A549 (cell line): ENCODE measurements around the gene MALAT1. TPM values are rescaled to one million over a fixed set of nuclear protein-coding genes. Genes with fewer than 3 reads are reported as not detected.

Source experiments
- BHLHE40 ChIP-seq: IDR thresholded peaks from 2 replicates; pipeline ENCODE4 v1.6.1; 2012; ENCODE audit warnings: low read depth, low read length, inconsistent platforms
- CBX2 ChIP-seq: fragments of 200-600 bp; sonication (generic); IDR thresholded peaks from 2 replicates; pipeline ENCODE4 v1.6.1; 2016; ENCODE audit warnings: low read depth, mild to moderate bottlenecking, borderline replicate concordance
- E2F6 ChIP-seq: IDR thresholded peaks from 2 replicates; pipeline ENCODE4 v1.6.1; 2012; ENCODE audit warnings: low read depth, borderline replicate concordance
- EHMT2 ChIP-seq: fragments of 200-600 bp; sonication (generic); IDR thresholded peaks from 2 replicates; pipeline ENCODE4 v1.6.1; 2016; ENCODE audit warnings: antibody characterized with exemption, low read depth, mild to moderate bottlenecking, moderate library complexity
- ELK1 ChIP-seq: fragments of 150-350 bp; IDR thresholded peaks from 2 replicates; pipeline ENCODE4 v1.6.1; 2014; ENCODE audit warnings: low read depth, mild to moderate bottlenecking, low read length
- GATA3 ChIP-seq: IDR thresholded peaks from 2 replicates; pipeline ENCODE4 v1.6.1; 2012; ENCODE audit warnings: borderline replicate concordance
- HMGXB4 ChIP-seq: fragments of 250-450 bp; sonication (Bioruptor Pico); IDR thresholded peaks from 2 replicates; pipeline ENCODE4 v1.5.0; 2021; ENCODE audit warnings: mild to moderate bottlenecking, moderate library complexity, borderline replicate concordance
- HOXB13 ChIP-seq: fragments of 250-450 bp; sonication (Bioruptor Pico); IDR thresholded peaks from 2 replicates; pipeline ENCODE4 v1.5.0; 2020; ENCODE audit warnings: low read depth, mild to moderate bottlenecking, moderate library complexity
- HOXB5 ChIP-seq: fragments of 250-450 bp; sonication (Bioruptor Pico); IDR thresholded peaks from 2 replicates; pipeline ENCODE4 v1.5.0; 2020; ENCODE audit warnings: mild to moderate bottlenecking, moderate library complexity
- JUN ChIP-seq, 2 experiments: fragments of >200 bp; sonication (Bioruptor Twin); formaldehyde crosslinking; IDR thresholded peaks; 2 replicates in 1 of 2; 3 replicates in 1 of 2; pipeline ENCODE4 v1.6.1; 2016 to 2017
- KDM5A ChIP-seq: fragments of 200-600 bp; sonication (generic); IDR thresholded peaks from 2 replicates; pipeline ENCODE4 v1.6.1; 2016; ENCODE audit warnings: antibody characterized with exemption, mild to moderate bottlenecking
- MAFK ChIP-seq: fragments of 450-650 bp; IDR thresholded peaks from 2 replicates; pipeline ENCODE4 v1.6.1; 2014; ENCODE audit not compliant: partially characterized antibody
- NFE2L2 ChIP-seq: fragments of 150-350 bp; conservative IDR thresholded peaks from 2 replicates; pipeline ENCODE4 v1.6.1; 2014; ENCODE audit warnings: low read length
- POLR2AphosphoS2 ChIP-seq: conservative IDR thresholded peaks from 2 replicates; pipeline ENCODE4 v1.6.1; 2012; ENCODE audit warnings: low read length, improper control_type of control experiment, inconsistent platforms
- RAD21 ChIP-seq, 2 experiments: fragments of >200 bp in 1 of 2; sonication (Bioruptor Twin) in 1 of 2; formaldehyde crosslinking in 1 of 2; IDR thresholded peaks in 1 of 2; conservative IDR thresholded peaks in 1 of 2; 2 replicates in 1 of 2; 3 replicates in 1 of 2; pipeline ENCODE4 v1.6.1; 2012 to 2018; ENCODE audit warnings: inconsistent platforms in 1 of 2
- RARB ChIP-seq: fragments of 250-450 bp; sonication (Bioruptor Pico); IDR thresholded peaks from 2 replicates; pipeline ENCODE4 v1.8.0; 2021; ENCODE audit warnings: mild to moderate bottlenecking, moderate library complexity
- RCOR1 ChIP-seq: fragments of 150-350 bp; IDR thresholded peaks from 2 replicates; pipeline ENCODE4 v1.6.1; 2014; ENCODE audit warnings: antibody characterized with exemption, low read length, low read depth
- RFX5 ChIP-seq: fragments of 450-650 bp; IDR thresholded peaks from 2 replicates; pipeline ENCODE4 v1.7.1; 2014; ENCODE audit warnings: antibody characterized with exemption, mild to moderate bottlenecking, moderate library complexity
- SREBF2 ChIP-seq: fragments of 450-650 bp; IDR thresholded peaks from 2 replicates; pipeline ENCODE4 v1.6.1; 2014; ENCODE audit warnings: mild to moderate bottlenecking, moderate library complexity
- TP53 ChIP-seq: fragments of 250-450 bp; sonication (Bioruptor Pico); IDR thresholded peaks from 2 replicates; pipeline ENCODE4 v1.5.0; 2021; ENCODE audit warnings: mild to moderate bottlenecking, moderate library complexity
- USF2 ChIP-seq: fragments of 450-650 bp; IDR thresholded peaks from 2 replicates; pipeline ENCODE4 v1.6.1; 2014; ENCODE audit warnings: antibody characterized with exemption
- polyA plus RNA-seq, 4 experiments: library from polyadenylated mRNA; depleted of rRNA in 3 of 4; stranded (reverse); fragments of >200 nt; fragmentation: RNase III in 1 of 4; extraction: RNeasy Plus Mini Kit Qiagen cat#74134 plus additional on column Dnase treatment in 1 of 4; gene quantifications; 2 replicates in 3 of 4; 3 replicates in 1 of 4; pipeline ENCODE4 v1.2.3, GENCODE V29; 2011 to 2017
- TF ChIP-seq, protein P1 (sequence below): IDR thresholded peaks from 2 replicates; pipeline ENCODE4 v1.6.1; 2012
- TF ChIP-seq, protein P2 (sequence below): fragments of 200-600 bp; sonication (generic); IDR thresholded peaks from 2 replicates; pipeline ENCODE4 v1.6.1; 2016; ENCODE audit warnings: antibody characterized with exemption, mild to moderate bottlenecking, moderate library complexity
- TF ChIP-seq, protein P3 (sequence below): IDR thresholded peaks from 2 replicates; pipeline ENCODE4 v1.6.1; 2012
- TF ChIP-seq, protein P4 (sequence below): fragments of >200 bp; sonication (Bioruptor Twin); formaldehyde crosslinking; IDR thresholded peaks from 2 replicates; pipeline ENCODE4 v1.6.1; 2016

Gene MALAT1
- polyA plus RNA-seq, 2 of the 4 experiments (the other 2 are of a cell fraction) = 188 to 1,041 TPM

DNA sequence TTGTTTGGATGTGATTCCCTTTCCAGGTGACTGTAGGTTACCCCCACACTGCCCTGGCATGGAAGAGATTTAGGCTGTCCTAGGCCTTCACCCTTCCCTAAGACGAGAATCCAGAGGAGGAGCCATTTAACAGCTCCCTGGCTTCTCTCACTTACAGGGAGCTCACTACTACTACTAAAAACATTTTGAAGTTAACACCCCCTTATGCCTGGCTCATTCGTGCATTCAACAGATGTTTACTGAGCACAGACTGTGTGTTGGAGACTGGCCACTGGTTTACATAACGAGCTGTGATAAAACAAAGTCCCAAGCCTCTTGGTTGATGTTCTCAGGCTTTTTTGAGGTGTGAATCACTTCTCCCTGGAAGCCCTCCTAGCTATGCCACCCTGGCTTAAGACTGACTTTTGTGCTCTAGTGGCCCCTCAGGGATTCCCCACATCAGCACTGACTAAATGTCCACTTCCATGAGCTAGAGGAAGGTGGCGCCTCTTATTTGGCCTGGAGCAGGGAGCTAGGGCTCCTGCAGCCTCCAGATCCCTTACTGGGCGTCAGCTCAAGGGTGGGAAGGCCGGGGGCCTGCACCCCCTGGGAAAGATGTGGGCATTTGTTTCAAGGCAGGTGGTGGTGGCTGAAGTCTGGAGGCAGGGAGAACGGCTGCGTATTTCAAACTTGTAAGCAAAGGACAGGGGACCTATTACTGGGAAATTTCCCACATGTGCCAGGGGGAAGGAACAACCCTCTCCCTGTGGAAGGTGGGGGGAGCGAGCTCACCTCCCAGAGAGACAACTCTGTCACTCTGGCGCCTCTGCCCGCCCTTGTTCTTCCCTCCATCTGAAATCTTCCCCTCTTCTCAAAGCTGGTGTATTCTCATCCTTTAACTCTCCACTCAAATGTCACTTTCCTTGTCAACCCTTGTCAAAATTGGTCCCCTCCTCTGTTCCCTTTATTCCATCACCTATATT is 19.4 kb upstream of the MALAT1 start (continued):
- TF ChIP-seq HMGXB4 (no peak), BHLHE40 (no peak), JUN (IDR thresholded peaks at IDR 0.05) (no peak; a peak in 1 of 5 replicates), GATA3 (no peak), RCOR1 (no peak), RFX5 (no peak), POLR2AphosphoS2 (no peak), RARB (CRISPR knock-in tag) (no peak), SREBF2 (no peak), RAD21 (conservative IDR thresholded peaks at IDR 0.05 in 1 of 2, IDR thresholded peaks at IDR 0.05 in 1 of 2) (peak; percentile 68 to 73), HOXB5 (peak; percentile 33; the same call in 1 of the 2 replicates), CBX2 (no peak), ELK1 (no peak), EHMT2 (no peak), KDM5A (no peak), NFE2L2 (no peak), E2F6 (no peak), HOXB13 (CRISPR knock-in tag) (no peak), USF2 (no peak), TP53 (no peak), MAFK (peak; percentile 13)
- TF ChIP-seq, protein P1, sequence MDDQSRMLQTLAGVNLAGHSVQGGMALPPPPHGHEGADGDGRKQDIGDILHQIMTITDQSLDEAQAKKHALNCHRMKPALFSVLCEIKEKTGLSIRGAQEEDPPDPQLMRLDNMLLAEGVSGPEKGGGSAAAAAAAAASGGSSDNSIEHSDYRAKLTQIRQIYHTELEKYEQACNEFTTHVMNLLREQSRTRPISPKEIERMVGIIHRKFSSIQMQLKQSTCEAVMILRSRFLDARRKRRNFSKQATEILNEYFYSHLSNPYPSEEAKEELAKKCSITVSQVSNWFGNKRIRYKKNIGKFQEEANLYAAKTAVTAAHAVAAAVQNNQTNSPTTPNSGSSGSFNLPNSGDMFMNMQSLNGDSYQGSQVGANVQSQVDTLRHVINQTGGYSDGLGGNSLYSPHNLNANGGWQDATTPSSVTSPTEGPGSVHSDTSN = no peak
- TF ChIP-seq, protein P2, sequence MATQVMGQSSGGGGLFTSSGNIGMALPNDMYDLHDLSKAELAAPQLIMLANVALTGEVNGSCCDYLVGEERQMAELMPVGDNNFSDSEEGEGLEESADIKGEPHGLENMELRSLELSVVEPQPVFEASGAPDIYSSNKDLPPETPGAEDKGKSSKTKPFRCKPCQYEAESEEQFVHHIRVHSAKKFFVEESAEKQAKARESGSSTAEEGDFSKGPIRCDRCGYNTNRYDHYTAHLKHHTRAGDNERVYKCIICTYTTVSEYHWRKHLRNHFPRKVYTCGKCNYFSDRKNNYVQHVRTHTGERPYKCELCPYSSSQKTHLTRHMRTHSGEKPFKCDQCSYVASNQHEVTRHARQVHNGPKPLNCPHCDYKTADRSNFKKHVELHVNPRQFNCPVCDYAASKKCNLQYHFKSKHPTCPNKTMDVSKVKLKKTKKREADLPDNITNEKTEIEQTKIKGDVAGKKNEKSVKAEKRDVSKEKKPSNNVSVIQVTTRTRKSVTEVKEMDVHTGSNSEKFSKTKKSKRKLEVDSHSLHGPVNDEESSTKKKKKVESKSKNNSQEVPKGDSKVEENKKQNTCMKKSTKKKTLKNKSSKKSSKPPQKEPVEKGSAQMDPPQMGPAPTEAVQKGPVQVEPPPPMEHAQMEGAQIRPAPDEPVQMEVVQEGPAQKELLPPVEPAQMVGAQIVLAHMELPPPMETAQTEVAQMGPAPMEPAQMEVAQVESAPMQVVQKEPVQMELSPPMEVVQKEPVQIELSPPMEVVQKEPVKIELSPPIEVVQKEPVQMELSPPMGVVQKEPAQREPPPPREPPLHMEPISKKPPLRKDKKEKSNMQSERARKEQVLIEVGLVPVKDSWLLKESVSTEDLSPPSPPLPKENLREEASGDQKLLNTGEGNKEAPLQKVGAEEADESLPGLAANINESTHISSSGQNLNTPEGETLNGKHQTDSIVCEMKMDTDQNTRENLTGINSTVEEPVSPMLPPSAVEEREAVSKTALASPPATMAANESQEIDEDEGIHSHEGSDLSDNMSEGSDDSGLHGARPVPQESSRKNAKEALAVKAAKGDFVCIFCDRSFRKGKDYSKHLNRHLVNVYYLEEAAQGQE = no peak
- TF ChIP-seq, protein P3, sequence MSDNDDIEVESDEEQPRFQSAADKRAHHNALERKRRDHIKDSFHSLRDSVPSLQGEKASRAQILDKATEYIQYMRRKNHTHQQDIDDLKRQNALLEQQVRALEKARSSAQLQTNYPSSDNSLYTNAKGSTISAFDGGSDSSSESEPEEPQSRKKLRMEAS = peak; percentile 78
- TF ChIP-seq, protein P4, sequence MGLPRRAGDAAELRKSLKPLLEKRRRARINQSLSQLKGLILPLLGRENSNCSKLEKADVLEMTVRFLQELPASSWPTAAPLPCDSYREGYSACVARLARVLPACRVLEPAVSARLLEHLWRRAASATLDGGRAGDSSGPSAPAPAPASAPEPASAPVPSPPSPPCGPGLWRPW = no peak
